Right lobe of liver (tissue), 6 donors: Measurements from ENCODE around the gene ZBTB21. TPM values are rescaled to one million over a fixed set of nuclear protein-coding genes. Genes with fewer than 3 reads are reported as not detected.

ENCODE experiments used
- ATAC-seq, 4 donors: fragments of 200-7000 bp; cut with Tn5 transposase; one replicate each; pipeline ENCODE4 v1.9.1; 2020; ENCODE audit warnings: mild to moderate bottlenecking in 4 of 4, moderate library complexity in 4 of 4
- DNase-seq, 3 donors: peaks; one replicate each; pipeline ENCODE4 v3.0.0-alpha.2; 2020
- H3K27ac ChIP-seq, 3 donors: fragments of 200-600 bp; one replicate each; pipeline ENCODE4 v1.8.0; 2022
- H3K27me3 ChIP-seq, 2 donors: fragments of 200-600 bp; one replicate each; pipeline ENCODE4 v1.8.0; 2022
- H3K36me3 ChIP-seq, 4 donors: fragments of 200-600 bp; sonication (generic) in 1 of 4; one replicate each; pipeline versions ENCODE4 v1.5.1 to v1.8.0; 2017 to 2022; ENCODE audit warnings: control low read depth in 1 of 4
- H3K4me1 ChIP-seq, 4 donors: fragments of 200-600 bp; sonication (generic) in 1 of 4; one replicate each; pipeline versions ENCODE4 v1.5.1 to v1.8.0; 2017 to 2022; ENCODE audit warnings: control low read depth in 1 of 4
- H3K4me3 ChIP-seq, 3 donors: fragments of 200-600 bp; one replicate each; pipeline ENCODE4 v1.8.0; 2022
- H3K9me3 ChIP-seq, 4 donors: fragments of 200-600 bp; sonication (generic) in 1 of 4; one replicate each; pipeline versions ENCODE4 v1.5.1 to v1.8.0; 2017 to 2022; ENCODE audit warnings: control low read depth in 1 of 4
- CTCF ChIP-seq, 4 donors: fragments of 200-600 bp in 3 of 4; fragments of 450-650 bp in 1 of 4; IDR thresholded peaks; one replicate each; pipeline versions ENCODE4 v1.5.1 to v1.8.0; 2016 to 2022; ENCODE audit warnings: antibody characterized with exemption in 4 of 4, mild to moderate bottlenecking in 2 of 4
- POLR2A ChIP-seq: fragments of 450-650 bp; IDR thresholded peaks from one replicate; pipeline ENCODE4 v1.6.1; 2017; ENCODE audit warnings: antibody characterized with exemption, mild to moderate bottlenecking
- WGBS: methylation state at CpG from one replicate; pipeline ENCODE4 v1.1.6; 2018; ENCODE audit warnings: low coverage, low lambda C conversion rate; ENCODE audit not compliant: insufficient coverage; ENCODE audit errors: missing lambda C conversion rate; 5-methylcytosine and 5-hydroxymethylcytosine counted together
- intact Hi-C, 2 donors: fragments of 100-400 bp; cut with DNase I; formaldehyde crosslinking; loops; one replicate each; pipeline versions ENCODE4 v1.11.2 to v1.14.1; 2022
- total RNA-seq, 6 experiments: library from RNA; depleted of rRNA in 2 of 6; stranded (reverse); fragments of >200 nt in 2 of 6; fragmentation: NEBNext Ultra II Directional in 3 of 6; extraction: Animal tissue kit (Norgen Biotek cat#: 25700) in 3 of 6; gene quantifications; one replicate each; pipeline versions ENCODE4 v1.1.0 to v1.2.4, GENCODE V29; 2016 to 2023
- donor health status: DM: no; HTN: yes; CAD: no.
- donor health status: DM: no; HTN: no; CAD: no.
- donor health status: DM: no; HTN: no; CAD: no.
- donor health status: DM: no; HTN: yes; CAD: no.
- donor health status: DM: no; HTN: yes; CAD: no.

The ZBTB21 gene
- total RNA-seq, 6 experiments from 2014 or later, result 3.0 to 28.5 (median 11.2) TPM

GRCh38 chr21:42016364-42016985 is 6.3 kb upstream of the ZBTB21 start:
- H3K27me3 ChIP-seq, result no peaks in the 10 kb centered on the region
- ATAC-seq, result no peak
- H3K36me3 ChIP-seq, result no peaks in the 10 kb centered on the region
- H3K4me3 ChIP-seq, result no peak overlapping the region
- TF ChIP-seq CTCF (IDR thresholded peaks at IDR 0.05) (no peak), POLR2A (no peak)
- peaks cover 0 to 3% (median 1%) of the 10 kb centered on the region in 4 donors for H3K4me1 ChIP-seq
- 79% methylated on average over 13 of the region's 19 CpGs for WGBS
- H3K9me3 ChIP-seq, result no peaks in the 10 kb centered on the region
- intact Hi-C loops, result loop anchor here (10.0 kb wide), 2 partner anchors 88 to 98 kb away; no protein-coding TSS in a partner anchor
- H3K27ac ChIP-seq, result no peak overlapping the region
- no peak for DNase-seq

- TF ChIP-seq CTCF (IDR thresholded peaks at IDR 0.05) (no peak), POLR2A (no peak)
- H3K4me1 ChIP-seq, result peaks cover 0 to 7% (median 2%) of the 10 kb centered on the region in 4 donors
- H3K36me3 ChIP-seq, result no peaks in the 10 kb centered on the region
- no peaks in the 10 kb centered on the region for H3K27me3 ChIP-seq
- no peak overlapping the region for H3K27ac ChIP-seq
- ATAC-seq (no peak), DNase-seq (no peak)
- intact Hi-C loops, result loop anchor here (10.0 kb wide), 2 partner anchors 91 to 101 kb away; no protein-coding TSS in a partner anchor
- H3K9me3 ChIP-seq, result no peaks in the 10 kb centered on the region
- WGBS, result 89% methylated on average over 7 of the region's 7 CpGs
- no peak overlapping the region for H3K4me3 ChIP-seq
These were observed 3.8 kb upstream of the ZBTB21 start for GRCh38 chr21:42013931-42014330.

DNA sequence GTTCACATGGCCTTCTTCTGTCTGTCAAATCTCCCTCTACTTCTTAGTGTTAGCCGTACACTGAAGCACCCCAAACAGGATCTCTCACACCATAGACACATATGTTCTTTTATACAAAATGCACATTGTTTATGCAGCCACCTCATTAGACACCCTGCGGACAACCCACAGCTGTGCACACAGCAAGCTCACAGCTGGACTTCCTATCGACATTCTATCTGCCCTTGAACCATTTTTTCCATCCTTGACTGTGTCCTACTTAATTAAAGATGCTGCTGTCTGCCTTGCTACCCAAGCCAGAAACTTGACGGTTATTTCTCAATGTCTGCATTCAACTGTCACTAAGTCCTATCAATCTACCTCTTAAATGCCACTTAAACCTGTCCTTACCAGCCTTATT is 3.2 kb upstream of the ZBTB21 start:
- Histone ChIP-seq H3K4me3 (no peak overlapping the region), H3K36me3 (no peaks in the 10 kb centered on the region), H3K27ac (no peak overlapping the region), H3K4me1 (peaks cover 0 to 13% (median 4%) of the 10 kb centered on the region in 4 donors), H3K9me3 (no peaks in the 10 kb centered on the region), H3K27me3 (no peaks in the 10 kb centered on the region)
- ATAC-seq, result no peak
- TF ChIP-seq POLR2A (no peak), CTCF (IDR thresholded peaks at IDR 0.05) (no peak)
- intact Hi-C loops, result loop anchor here (10.0 kb wide), 2 partner anchors 91 to 101 kb away; no protein-coding TSS in a partner anchor
- 90% methylated on average over 4 of the region's 4 CpGs for WGBS
- DNase-seq, result no peak

DNA sequence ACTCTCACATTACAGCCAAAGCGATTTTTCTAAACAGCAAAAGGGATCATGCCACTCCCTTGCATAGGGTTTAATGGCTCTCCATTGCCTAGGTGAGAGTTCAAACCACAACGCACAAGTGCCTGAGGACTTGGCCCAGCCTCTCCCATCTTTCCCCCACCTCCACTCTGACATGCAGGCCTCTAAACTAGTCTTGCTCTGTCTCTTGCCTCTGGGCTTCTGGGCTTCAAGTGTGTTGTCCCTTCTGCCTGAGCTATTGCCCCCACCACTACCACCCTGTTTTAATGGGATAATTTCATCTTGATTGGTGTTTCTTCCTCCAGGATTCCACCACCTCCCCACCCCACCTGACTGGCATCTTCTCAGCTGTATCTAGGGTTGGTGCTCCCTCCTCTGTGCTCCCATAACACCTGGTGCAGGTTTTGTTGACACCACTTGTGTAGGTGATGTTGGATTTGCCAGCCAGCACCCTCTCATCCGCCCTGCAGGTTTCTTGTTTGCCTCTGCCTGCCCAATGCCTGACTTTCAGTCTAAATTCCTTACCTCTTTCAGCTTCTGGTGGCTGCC is 2.7 kb upstream of the ZBTB21 start:
- peaks cover 0 to 14% (median 4%) of the 10 kb centered on the region in 4 donors for H3K4me1 ChIP-seq

More for the DNA sequence above, 2.7 kb upstream of the ZBTB21 start:
- ATAC-seq (no peak), DNase-seq (no peak)
- 100% methylated on average over 2 of the region's 3 CpGs for WGBS
- intact Hi-C loops, result loop anchor here (10.0 kb wide), 2 partner anchors 92 to 102 kb away; no protein-coding TSS in a partner anchor
- H3K4me3 ChIP-seq, result no peak overlapping the region
- H3K27ac ChIP-seq, result no peak overlapping the region
- H3K36me3 ChIP-seq, result peaks cover 0 to 3% (median 0%) of the 10 kb centered on the region in 4 donors
- H3K9me3 ChIP-seq, result no peaks in the 10 kb centered on the region
- no peak for TF ChIP-seq POLR2A
- no peak for TF ChIP-seq CTCF (IDR thresholded peaks at IDR 0.05)
- no peaks in the 10 kb centered on the region for H3K27me3 ChIP-seq
